EH (cell line): ENCODE results near the gene SPRED2.

Source experiments
- DNase-seq: peaks from one replicate; pipeline ENCODE4 v3.0.0-alpha.2; 2015; ENCODE audit warnings: low read depth

Gene SPRED2

DNA sequence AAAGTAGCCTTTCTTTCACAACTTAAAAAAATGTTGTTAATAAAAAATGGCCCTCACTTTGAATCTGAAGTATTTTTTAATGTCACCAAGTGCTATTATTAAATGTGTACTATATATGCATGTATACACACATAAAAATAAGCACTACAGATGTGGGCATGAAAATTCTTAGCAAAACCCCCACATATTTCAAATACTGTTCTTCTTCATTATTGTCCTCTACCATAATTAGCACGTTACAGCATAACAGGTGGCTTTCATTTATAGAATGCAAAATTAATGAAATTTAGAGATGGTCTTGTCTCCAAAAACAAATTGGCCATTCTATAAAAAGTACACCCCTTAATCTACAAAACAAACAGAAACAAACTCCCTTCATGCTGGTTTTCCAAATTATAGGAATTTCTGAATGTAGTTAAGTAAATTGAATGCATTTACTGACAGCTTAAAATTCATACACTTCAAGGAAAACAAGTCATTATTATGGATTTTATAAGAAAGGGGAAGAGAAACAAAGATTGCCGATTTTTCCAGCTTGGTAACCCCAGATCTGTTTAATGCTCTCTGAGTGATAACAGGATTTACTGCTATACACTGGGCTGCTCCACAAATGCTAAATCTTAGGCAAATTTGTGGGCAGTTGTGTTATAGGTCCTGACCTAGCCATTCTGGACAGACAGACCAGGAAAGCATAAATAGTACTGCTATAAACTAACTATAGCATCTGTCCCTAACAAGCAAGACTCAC lies 67.2 kb downstream of the SPRED2 start:
- no peak for DNase-seq

DNA sequence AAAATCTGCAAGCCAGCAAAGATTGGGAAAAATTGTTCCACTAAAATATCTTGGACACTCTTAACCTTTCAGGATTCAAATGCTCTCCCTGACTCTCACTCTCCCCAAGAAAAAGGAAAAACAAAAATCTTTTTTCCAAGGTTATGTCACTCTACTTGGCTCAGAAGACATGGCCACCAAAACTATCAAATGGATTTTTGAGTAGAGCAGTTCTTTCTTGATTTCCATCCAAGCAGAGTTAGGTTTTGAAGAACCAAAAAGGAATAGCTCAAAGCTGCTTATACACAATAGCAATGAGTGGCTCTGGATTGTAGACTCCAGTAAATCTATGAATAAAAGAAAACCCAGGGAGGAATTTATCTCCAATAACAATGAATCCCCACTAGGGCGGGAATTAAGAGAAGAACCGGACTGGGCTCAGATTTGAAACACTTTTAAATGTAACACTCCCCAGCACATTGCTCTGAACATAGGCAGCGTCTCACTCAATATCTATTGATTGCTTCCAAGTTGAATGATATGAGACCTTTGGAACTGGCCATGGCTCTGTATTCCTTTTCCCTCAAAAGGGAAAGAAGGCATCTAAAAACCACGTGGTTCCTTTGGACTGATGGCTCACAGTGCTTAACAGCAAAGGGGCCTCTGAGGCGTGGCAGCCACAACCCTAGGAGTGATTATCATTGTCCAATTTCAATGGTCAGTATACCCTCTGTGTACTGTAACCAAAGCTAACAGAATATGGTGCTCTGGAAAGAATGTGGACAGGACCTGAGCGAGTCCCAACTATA lies 68.3 kb downstream of the SPRED2 start:
- no peak for DNase-seq

DNA sequence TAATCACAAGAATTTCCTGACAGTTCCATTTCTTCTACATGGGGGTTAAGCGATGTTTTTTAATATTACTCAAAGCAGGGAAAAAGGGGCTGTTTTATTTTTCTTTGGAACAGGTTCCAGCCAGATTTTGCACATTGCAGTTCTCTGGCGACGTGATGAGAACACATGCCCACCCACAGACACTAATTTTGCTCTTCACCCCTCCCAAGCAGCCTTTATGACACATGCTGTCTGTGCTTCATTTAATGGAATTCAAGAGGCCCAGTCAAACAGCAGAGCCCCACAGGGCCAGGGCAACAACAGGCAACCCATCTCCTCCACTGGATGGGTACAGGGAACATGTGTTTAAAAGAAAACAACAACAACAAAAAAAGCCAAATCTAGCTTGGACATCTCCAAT lies 70.8 kb downstream of the SPRED2 start:
- DNase-seq: peak; percentile 71

DNA sequence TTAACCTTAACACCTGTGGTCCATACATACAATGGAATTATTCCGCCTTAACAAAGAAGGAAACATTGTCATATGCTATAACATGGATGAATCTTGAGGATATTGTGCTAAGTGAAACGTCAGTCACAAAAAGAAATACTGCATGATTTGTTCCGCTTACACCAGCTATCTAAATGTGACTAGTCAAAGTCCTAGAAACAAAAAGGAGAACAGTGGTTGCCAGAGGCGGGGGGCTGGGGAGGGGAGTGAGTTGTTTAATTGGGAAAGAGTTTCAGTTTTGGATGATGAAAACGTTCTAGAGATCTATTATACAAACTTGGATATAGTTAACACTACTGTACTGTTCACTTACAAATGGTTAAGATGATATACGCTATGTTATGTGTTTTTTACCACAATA lies 72.0 kb downstream of the SPRED2 start:
- DNase-seq: no peak

DNA sequence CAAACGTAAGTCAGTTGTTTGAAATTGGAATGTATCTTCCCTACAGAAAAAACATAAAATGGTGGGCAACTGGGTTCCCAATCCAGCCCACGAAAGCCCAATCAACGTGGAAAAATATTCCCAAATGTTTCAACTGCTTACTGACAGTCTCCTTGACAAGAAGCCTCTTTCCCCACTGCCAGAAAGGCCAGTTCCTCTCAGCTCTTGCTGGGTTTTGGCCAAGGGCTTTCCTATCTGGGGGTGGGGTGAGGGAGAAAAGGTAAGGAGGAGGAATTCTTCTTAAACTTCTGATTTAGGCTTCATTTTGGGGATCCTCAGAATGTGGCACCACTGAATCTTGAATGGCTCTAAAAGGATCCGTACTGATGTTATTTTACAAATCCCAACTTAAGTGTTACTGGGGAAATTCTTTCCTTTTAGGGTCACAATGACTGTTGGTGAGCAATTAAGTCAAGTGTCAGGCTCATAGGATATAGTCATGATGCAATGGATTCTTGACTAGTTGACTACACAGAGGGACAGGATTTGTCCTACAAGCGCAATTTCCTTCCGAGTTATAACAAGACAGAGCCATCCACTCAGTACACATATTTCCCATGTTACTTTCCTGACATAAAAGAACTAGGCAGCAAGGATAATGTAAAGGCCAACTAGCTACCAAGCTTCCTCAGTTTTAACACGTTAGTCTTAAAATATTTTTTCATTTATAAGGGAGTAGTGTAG lies 73.6 kb downstream of the SPRED2 start:
- DNase-seq: peak; percentile 77

DNA sequence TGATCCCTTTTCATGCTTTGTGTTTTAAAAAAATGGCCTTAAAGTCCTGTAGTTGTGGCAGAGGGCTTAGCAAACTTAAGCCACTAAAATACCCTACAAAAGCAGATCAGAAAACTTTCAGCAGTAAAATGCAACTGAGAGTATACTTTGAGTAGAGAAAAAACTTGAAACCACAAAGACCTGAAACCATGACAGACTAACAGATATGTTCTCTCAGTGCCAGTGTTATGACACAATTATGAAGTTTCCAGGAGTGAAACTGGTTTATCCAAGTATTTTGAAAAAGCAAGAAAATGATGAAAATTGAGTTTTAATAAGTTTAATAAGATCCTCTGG lies 74.5 kb downstream of the SPRED2 start:
- no peak for DNase-seq

DNA sequence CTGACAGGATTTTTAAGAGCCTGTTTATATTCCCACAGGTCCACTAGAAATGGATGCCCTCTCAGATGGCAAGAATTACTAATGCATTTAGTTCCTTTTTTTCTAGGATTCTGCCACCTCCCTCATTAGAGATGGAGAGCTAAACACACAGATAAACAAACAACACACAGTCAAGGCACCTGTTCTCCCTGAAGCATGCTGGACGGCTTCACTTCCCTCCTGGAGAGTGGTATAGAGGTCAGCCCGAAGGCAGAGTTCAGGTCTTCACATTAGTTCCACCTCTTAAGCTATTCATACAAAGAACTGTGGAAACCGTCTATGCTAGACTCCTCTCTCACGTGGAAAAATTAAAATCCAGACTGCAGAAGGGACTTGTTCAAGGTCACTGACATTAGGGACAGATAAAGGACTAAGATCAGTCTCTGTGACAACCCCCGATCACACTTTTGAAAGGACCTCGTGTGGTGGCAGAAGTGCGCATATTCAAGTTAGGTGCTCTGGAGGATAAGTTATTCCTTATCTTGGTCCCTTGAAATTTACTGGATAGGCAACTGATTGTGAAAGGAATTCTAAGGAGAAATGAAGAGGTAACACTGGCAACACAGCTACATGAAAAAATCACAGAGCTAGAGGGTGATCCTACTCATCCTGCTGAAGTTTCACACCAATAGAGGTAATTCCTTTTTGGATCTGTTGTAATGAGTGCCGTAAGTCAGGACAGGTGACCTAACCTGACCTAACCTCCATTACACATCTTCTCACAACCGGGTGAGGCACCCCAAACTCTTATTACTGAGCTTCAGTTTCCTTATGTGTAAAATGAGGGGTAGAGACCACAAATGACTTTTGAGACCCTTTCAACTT lies 75.1 kb downstream of the SPRED2 start:
- DNase-seq: no peak

DNA sequence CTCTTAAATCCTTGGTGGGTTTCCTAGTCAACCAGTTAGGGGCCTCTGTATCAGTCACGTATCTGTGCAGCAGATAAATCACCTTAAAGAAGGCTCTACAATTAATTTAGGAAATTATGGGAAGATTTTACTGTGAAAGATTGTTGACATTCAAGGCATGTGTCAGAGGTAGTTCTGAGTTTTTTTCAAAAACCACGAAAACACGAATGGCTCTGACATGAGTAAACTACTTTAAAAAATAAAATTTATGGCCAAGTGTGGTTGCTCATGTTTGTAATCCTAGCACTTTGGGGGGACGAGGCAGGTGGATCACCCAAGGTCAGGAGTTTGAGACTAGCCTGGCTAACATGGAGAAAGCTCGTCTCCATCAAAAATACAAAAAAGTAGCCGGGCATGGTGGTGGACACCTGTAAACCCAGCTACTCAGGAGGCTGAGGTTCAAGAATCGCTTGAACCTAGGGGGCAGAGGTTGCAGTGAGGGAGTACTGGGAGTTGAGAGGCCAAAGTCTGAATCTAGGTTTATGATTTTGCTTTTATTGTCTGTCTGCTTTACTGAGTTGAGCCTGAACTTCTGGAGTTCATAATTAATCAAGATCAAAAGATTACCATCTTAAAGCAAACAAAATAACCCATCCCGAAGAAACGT lies 77.1 kb downstream of the SPRED2 start:
- DNase-seq: peak; percentile 43

DNA sequence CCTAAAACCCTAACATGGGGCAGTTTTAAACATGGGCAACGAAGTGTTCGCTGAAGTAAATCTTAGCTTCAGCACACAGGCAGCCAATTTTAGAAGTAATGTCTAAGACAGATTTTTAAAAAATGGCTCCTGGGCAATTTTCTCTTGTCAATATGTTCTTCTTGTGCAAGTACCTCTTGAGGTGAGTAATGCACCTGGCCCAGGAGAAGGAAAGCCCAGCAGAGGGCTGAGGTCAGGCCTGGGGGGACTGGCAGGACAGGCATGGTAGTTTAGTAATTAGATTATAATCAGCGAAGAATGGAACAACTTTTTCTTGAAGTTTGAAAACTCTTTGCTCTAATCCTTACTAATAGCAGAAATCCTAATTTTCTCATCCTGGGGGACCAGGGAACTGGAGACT lies 77.6 kb downstream of the SPRED2 start:
- no peak for DNase-seq

DNA sequence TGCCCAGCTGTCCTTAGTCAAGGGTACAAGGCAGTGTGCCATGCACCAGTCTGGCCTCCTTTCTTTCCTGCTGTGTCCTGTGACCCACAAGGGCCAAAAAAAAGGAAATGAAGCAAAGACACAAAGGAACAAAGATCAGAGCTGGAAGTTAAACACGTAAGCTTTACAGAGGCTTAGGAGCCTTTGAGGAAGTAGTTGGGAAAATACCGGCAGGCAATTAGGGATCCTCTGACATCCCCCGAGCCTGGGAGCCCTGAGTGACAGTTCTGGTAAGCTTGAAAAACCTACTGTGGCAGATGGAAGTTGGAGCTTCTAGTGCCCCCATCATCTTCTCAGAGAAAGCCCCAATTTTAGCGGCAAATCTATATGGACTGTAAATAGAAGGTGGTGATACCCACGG lies 78.5 kb downstream of the SPRED2 start:
- DNase-seq: no peak

DNA sequence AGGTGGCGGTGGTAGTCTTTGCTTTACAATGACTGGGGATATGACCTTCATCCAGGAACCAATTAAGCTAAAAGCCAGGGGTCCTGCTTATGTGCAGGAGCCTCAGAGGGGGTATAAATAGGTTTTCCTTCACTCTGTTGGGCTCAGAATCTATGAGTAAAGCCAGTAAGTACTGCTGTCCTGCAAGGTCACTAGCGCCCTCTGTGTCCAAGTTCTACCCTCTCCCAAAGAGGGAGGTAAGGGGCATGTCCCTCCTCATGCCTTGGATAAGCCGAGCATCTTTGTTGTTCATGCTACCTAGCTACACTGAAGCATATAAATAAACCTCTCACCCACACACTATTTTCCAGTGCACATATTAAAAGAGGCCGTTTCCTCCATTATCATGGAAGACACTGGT lies 79.4 kb downstream of the SPRED2 start:
- no peak for DNase-seq

DNA sequence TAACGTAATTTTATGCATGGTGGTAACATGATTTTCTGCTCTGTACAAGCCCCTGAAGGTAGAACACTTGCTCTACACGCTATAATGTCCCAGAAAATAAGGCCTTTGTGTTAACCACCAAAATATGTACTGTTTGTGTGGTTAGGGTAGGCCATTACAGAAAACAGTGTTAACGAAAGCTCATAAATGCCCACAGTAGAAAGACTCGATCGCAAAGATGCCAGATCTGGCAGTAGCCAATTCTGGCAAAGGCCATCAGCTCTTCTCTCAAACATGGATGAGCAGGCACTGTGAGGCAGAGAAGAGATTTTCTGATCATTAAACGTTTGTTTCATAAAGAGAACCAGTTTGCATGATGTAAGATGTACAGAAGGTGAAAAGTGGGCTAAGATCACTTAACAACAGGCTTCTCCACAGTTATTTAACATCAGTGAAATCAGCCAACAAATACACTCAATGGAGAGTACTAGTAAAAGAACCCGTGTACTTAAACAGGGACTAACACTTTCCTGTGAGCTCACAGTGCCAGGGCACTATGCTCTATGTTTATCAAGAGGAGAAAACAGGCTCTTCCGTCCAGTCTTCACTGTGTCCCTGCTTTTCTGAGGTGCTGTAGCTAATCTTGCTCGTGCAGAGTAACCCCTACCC lies 80.3 kb downstream of the SPRED2 start:
- no peak for DNase-seq

DNA sequence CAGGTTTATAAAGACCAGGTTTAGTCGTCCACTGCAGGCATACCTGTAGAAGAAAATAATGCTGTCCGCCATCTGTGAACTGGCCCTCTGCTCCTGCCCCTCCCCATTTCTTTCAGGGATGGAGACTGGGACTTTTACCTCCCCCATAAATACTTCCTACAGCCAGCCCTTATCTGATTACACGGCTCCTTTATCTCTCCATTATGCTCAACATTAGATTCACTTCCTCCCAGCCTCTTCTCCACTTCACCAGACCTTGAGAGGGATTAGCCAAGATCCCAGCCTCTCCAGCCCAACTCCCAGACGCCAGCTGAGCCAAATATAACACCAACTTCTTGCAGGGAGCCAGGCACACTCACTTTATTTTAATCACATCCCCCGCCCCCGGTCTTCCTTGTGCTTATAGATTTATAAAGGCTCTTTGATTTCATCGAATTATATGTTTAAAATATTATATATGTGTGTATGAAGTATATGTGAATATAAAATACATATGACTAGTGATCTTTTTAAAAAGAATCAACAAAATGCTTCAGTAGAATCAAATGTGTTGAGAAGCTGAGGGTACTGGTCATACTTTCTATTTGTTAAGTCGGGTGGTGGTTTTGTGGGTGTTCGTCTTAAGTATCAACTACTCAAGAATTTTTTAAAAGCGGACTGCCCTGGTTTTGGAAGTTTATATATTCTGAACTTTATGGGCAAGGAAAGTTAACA lies 81.0 kb downstream of the SPRED2 start:
- peak; percentile 46 for DNase-seq

DNA sequence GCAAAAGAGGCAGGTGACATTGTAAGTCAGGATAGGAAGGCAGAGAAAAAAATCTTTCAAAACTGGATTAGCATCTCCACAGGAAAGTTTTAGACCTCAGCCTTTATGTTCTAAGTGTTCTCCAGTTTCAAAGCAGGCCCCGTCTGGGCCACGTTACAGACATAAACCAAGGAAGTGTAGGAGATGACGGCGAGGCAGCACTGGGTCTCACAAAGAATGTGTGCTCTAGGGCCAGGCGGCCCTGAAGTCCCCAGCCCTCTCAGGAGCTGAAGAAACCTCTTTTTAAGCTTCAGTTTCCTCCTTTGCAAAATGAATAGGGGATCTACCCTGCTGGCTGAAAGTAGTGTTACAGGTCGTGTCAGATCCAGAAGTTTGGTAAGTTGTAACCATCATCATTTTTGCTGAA lies 81.7 kb downstream of the SPRED2 start:
- peak; percentile 10 for DNase-seq

DNA sequence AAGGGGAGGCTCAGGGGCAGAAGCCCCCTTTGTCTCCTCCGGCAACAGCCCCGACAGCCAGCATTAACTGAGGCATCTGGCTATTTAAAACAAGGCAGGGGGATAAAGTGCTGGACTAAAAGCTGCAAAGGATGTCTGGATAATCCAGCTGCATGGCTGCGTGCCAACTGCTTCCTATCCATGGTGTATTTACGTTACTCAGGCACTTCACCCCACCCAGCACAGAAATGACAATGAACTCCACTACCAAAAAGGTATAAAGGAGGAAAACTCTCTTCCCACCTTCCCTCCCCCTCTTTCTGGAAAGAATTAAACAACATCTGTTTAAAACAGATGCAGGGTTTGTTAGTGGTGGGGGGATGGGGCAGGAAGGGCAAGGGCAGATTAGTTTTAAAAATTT lies 82.5 kb downstream of the SPRED2 start:
- peak; percentile 72 for DNase-seq

DNA sequence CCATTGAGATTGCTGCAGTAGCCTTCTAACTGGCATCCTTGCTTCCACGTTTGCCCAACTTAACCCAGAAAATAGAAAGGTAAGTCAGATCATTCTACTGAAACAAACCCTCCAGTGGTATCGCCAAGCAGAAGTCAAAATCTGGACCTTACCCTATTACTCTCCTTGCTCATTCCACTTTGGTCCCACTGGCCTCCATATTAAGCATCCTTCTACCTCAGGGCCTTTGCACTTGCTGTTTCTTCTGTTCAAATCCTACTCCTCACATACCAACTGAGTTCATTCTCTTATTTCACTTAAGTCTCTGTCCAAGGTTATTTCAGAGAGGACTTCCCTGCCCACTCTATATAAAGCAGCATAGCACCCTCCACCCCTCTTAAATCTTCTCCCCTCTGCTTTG lies 84.5 kb downstream of the SPRED2 start:
- no peak for DNase-seq

DNA sequence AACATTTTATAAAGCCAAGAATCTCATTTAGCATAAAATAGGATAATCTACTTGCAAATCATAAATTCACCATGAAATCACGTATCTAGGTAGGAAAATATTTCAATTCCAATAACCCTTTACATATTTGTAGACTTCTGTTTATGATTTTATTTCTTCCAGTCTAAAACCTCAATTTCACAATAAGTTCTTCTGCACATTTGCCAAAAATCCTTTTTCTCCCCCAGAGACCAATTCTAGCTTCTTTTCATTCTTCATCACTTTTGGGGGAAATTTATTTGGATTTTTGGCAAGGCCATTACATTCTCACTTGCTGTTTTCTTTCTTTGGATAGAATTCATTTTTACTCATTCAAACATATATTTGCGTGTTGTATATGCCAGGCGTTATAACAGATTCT lies 86.8 kb downstream of the SPRED2 start:
- no peak for DNase-seq

DNA sequence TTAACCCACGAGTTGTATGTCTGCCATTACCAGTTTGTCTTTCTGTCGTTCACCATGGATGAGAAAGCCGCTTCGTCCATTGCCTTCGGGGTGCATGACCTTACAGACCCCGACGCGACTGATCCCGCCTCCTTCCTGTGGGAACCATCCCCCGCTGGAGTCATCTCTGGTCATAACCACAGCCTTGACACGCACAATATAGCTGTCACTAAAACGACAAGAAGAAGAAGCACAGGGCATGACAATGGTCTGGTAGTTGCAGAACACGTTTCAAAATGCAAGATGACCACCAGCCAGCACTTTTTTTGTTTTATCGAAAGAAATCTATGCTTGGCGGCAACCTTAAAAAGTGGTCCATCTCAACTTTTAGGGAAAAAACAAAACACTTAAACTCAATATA lies 87.7 kb downstream of the SPRED2 start:
- no peak for DNase-seq

DNA sequence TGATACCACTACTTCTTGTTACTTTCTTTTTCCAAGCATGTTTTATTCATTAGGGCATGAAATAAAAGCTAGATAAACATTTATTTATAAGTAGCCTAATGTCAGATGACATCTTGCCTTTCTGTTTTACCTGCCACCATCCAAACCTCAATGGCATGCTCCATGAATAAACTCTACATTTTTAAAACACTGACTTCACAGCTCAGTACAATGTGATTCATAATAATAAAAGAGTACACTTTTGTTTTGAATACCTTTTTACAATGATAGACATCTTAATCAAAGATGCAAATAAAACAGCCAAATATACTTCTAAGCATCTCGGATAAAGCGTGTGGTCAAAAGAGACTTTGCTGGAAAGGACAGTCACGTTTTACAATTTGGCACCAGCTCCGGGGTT lies 88.2 kb downstream of the SPRED2 start:
- no peak for DNase-seq

DNA sequence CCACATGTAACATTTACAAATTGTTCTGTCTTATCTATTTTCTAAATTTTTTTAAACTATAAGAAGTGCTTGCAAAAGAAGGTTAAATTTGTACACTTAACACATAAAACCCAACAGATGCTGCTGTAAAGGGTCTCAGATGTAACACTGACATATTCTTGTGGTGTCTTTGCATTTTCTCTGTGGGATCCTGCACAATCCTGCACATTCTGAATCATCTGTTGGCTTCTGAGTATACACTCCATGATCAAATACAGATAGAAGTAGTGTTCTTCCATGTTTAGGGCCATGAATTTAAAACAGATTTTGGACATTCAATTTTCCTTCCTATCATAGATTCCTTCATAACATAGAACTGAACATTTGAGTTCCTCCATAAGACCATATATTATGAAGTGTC lies 89.0 kb downstream of the SPRED2 start:
- DNase-seq: no peak
